ENCODE results near the gene NID2. TPM values are rescaled to one million over a fixed set of nuclear protein-coding genes. Genes with fewer than 3 reads are reported as not detected.

Gene NID2
- total RNA-seq, 1 experiment from 2014 or later: 6.6 TPM

GRCh38 chr14:52026901-52027300 is 42.0 kb downstream of the NID2 start:
- no peak overlapping the region for H2BK15ac ChIP-seq (ENCODE audit: low read depth, low read length)
- Mint-ChIP-seq H3K27ac (no peak overlapping the region), H3K36me3 (ENCODE audit: insufficient read depth in 1 of 3, low read depth in 3 of 3) (peaks cover 0 to 2% (median 0%) of the 10 kb centered on the region in 3 experiments; a peak in 3 of 7 replicates), H3K27me3 (ENCODE audit: low read depth) (no peaks in the 10 kb centered on the region), H3K4me3 (no peak overlapping the region), H3K4me1 (peaks cover 3 to 4% of the 10 kb centered on the region in 2 experiments; a peak in 3 of 4 replicates), H3K9me3 (peaks cover 0 to 3% of the 10 kb centered on the region in 2 experiments; a peak in 1 of 5 replicates)
- no peak overlapping the region for H4K8ac ChIP-seq (replicated peaks; ENCODE audit: insufficient read length, low read depth, low read length)
- no peak overlapping the region for H3K4me2 ChIP-seq (ENCODE audit: insufficient read depth, insufficient read length, low read length)
- DNase-seq: no peak
- no peak overlapping the region for H3K27ac ChIP-seq (ENCODE audit: insufficient read length, low read depth, low read length)
- no peak overlapping the region for H3K18ac ChIP-seq (ENCODE audit: insufficient read length, low read depth, low read length)
- no peak overlapping the region for H4K5ac ChIP-seq (ENCODE audit: insufficient read length, low read depth, low read length)
- H3K9me3 ChIP-seq (ENCODE audit: control insufficient read depth, low read depth, low read length): no peaks in the 10 kb centered on the region
- no peak overlapping the region for H2BK120ac ChIP-seq (ENCODE audit: low read depth, low read length, poor library complexity, severe bottlenecking)
- no peak overlapping the region for H2BK12ac ChIP-seq (ENCODE audit: insufficient read length, low read depth, low read length)
- H3T11ph ChIP-seq (ENCODE audit: low read length): no peak overlapping the region
- H2AFZ ChIP-seq (ENCODE audit: low read length): no peak overlapping the region
- H2BK20ac ChIP-seq (ENCODE audit: low read depth, low read length, poor library complexity, severe bottlenecking): no peak overlapping the region
- H3K23me2 ChIP-seq (ENCODE audit: insufficient read length, low read depth, low read length, poor library complexity, severe bottlenecking): no peaks in the 10 kb centered on the region
- H3K9ac ChIP-seq (ENCODE audit: extremely low read depth, insufficient read length, low read length): no peak overlapping the region
- H4K20me1 ChIP-seq (ENCODE audit: control insufficient read depth, insufficient read depth, insufficient read length): no peaks in the 10 kb centered on the region
- H3K23ac ChIP-seq (ENCODE audit: insufficient read length, low read depth, low read length): no peak overlapping the region
- no peak overlapping the region for H2AK5ac ChIP-seq (ENCODE audit: insufficient read length, low read length)
- no peaks in the 10 kb centered on the region for H3K4me1 ChIP-seq (ENCODE audit: insufficient read depth, low read length)
- H3K79me2 ChIP-seq (ENCODE audit: insufficient read depth, low read length): no peaks in the 10 kb centered on the region
- H3K4ac ChIP-seq (ENCODE audit: low read depth, low read length): no peak overlapping the region
- no peak for TF ChIP-seq CTCF (conservative IDR thresholded peaks at IDR 0.05)
- H2BK5ac ChIP-seq (ENCODE audit: insufficient read length, low read length): no peak overlapping the region
- H3K14ac ChIP-seq (ENCODE audit: insufficient read depth, low read length): no peak overlapping the region
- no CpG with 5 or more reads among the region's 10 CpGs for WGBS (ENCODE audit: extremely low coverage, insufficient read length, low lambda C conversion rate)
- H3K79me1 ChIP-seq (ENCODE audit: insufficient read depth, low read depth, low read length, poor library complexity, severe bottlenecking): no peaks in the 10 kb centered on the region
- H4K91ac ChIP-seq (ENCODE audit: insufficient read length, low read depth, low read length): no peak overlapping the region
- no peak overlapping the region for H3K56ac ChIP-seq (ENCODE audit: insufficient read length, low read depth, low read length)
- no peaks in the 10 kb centered on the region for H3K27me3 ChIP-seq (ENCODE audit: insufficient read depth, low read length)

Data from H9 (cell line).